ENCODE results near the gene CARHSP1.
"Not testable (repeated sequence)": the region's sequence is repeated elsewhere in the genome, so short reads cannot be mapped to it uniquely, and the experiment has no call there.

Gene CARHSP1

GRCh38 chr16:8847145-8847544 is 21.7 kb downstream of the CARHSP1 start:
- TF ChIP-seq CTCF (IDR thresholded peaks at IDR 0.05; ENCODE audit: control extremely low read depth, extremely low read depth, low read depth, missing control alignments) = no peak
- ChIA-PET CTCF (no interaction called here), POLR2A (no interaction called here)
- DNase-seq (ENCODE audit: extremely low spot score) = peak; percentile 6

GRCh38 chr16:8846401-8846932 is 22.3 kb downstream of the CARHSP1 start:
- ChIA-PET POLR2A (no interaction called here), CTCF (no interaction called here)
- peak; percentile 7 for DNase-seq (ENCODE audit: extremely low spot score)
- no peak for TF ChIP-seq CTCF (IDR thresholded peaks at IDR 0.05; ENCODE audit: control extremely low read depth, extremely low read depth, low read depth, missing control alignments)

- ChIA-PET CTCF (no interaction called here), POLR2A (no interaction called here)
- peak; percentile 7 for DNase-seq (ENCODE audit: extremely low spot score)
- no peak for TF ChIP-seq CTCF (IDR thresholded peaks at IDR 0.05; ENCODE audit: control extremely low read depth, extremely low read depth, low read depth, missing control alignments)
These were observed 23.0 kb downstream of the CARHSP1 start for GRCh38 chr16:8845699-8846298.

- POLR2A ChIA-PET; DNase-seq (ENCODE audit: extremely low spot score); CTCF ChIA-PET: not testable (repeated sequence)
These were observed 25.5 kb downstream of the CARHSP1 start for GRCh38 chr16:8843296-8843695.

- DNase-seq (ENCODE audit: extremely low spot score); CTCF ChIA-PET; POLR2A ChIA-PET: not testable (repeated sequence)
These were observed 26.8 kb downstream of the CARHSP1 start for GRCh38 chr16:8842016-8842415.

GRCh38 chr16:8837594-8837993 is 31.2 kb downstream of the CARHSP1 start:
- POLR2A ChIA-PET; DNase-seq (ENCODE audit: extremely low spot score); CTCF ChIA-PET: not testable (repeated sequence)

- DNase-seq (ENCODE audit: extremely low spot score); POLR2A ChIA-PET; CTCF ChIA-PET: not testable (repeated sequence)
These were observed 32.0 kb downstream of the CARHSP1 start for GRCh38 chr16:8836797-8837196.

GRCh38 chr16:8832717-8833105 is 36.1 kb downstream of the CARHSP1 start:
- CTCF ChIA-PET = interaction anchor here (2.1 kb wide), 1 partner anchor 48 kb away, joined by 5 read pairs; no protein-coding TSS in a partner anchor
- POLR2A ChIA-PET = no interaction called here
- DNase-seq (ENCODE audit: extremely low spot score) = no peak
- TF ChIP-seq CTCF (IDR thresholded peaks at IDR 0.05; ENCODE audit: control extremely low read depth, extremely low read depth, low read depth, missing control alignments) = no peak

All from GM10248 (cell line).